Measurements from ENCODE around the gene IL2RG. TPM values are rescaled to one million over a fixed set of nuclear protein-coding genes. Genes with fewer than 3 reads are reported as not detected.

IL2RG gene
- polyA plus RNA-seq, 1 donor (not counting 4 experiments of a cell fraction or from before 2014, with no cell fraction given): 0.12 TPM

DNA sequence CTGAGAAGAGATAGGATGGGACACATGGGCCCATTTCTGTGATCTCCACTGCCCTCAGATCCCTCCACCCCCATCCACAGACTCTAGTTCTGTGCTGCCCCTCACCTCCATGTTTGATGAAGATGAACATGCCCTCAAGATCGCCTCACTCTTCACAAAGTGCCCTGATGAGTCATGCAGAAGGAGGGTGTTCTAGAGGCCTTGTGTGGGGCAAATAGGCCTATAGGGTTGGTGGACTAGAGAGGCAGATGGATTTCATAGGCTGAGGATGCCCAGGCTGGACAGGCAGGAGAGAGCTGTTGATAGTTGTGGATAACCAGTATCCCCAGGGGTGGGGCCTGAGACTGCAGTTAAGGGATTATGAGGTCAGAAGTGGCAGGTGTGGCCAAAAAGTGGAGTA is 5.0 kb downstream of the IL2RG start, which contains the start of gene CXorf65:
Gene CXorf65 (minus strand): TSS at position 314 of the 400 bp plus-strand sequence. CDS start 184 bp downstream, at position 130.
- dilution Hi-C loops (cut with MboI; ENCODE audit: extremely low pct_ligation_motif_present, low sequenced_read_pairs): no loop called here
- H3K9me1 ChIP-seq (ENCODE audit: control insufficient read depth, extremely low read depth, insufficient read depth, low read length): no peaks in the 10 kb centered on the region
- no peak for TF ChIP-seq EZH2 (IDR thresholded peaks at IDR 0.05; ENCODE audit: low read length)
- TF ChIP-seq, protein P1, sequence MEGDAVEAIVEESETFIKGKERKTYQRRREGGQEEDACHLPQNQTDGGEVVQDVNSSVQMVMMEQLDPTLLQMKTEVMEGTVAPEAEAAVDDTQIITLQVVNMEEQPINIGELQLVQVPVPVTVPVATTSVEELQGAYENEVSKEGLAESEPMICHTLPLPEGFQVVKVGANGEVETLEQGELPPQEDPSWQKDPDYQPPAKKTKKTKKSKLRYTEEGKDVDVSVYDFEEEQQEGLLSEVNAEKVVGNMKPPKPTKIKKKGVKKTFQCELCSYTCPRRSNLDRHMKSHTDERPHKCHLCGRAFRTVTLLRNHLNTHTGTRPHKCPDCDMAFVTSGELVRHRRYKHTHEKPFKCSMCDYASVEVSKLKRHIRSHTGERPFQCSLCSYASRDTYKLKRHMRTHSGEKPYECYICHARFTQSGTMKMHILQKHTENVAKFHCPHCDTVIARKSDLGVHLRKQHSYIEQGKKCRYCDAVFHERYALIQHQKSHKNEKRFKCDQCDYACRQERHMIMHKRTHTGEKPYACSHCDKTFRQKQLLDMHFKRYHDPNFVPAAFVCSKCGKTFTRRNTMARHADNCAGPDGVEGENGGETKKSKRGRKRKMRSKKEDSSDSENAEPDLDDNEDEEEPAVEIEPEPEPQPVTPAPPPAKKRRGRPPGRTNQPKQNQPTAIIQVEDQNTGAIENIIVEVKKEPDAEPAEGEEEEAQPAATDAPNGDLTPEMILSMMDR (optimal IDR thresholded peaks at IDR 0.05 in 1 of 3, IDR thresholded peaks at IDR 0.05 in 1 of 3, conservative IDR thresholded peaks at IDR 0.05 in 1 of 3; ENCODE audit: extremely low read depth in 1 of 3, insufficient read depth in 2 of 3, low read length in 3 of 3): no peak
- H3K4me1 ChIP-seq (ENCODE audit: control insufficient read depth, extremely low read depth, insufficient read depth, low read length): no peaks in the 10 kb centered on the region
- H3K27me3 ChIP-seq (ENCODE audit: control insufficient read depth, extremely low read depth, insufficient read depth, low read length): no peaks in the 10 kb centered on the region
- H3K9ac ChIP-seq (ENCODE audit: control insufficient read depth, extremely low read depth, insufficient read depth, low read length): no peak within 1 kb of the TSS
- no peak for FAIRE-seq
- H3K79me2 ChIP-seq (ENCODE audit: control insufficient read depth, insufficient read depth, low read length): no peaks in the 10 kb centered on the region
- no peaks in the 10 kb centered on the region for H3K36me3 ChIP-seq (ENCODE audit: control insufficient read depth in 2 of 2, extremely low read depth in 1 of 2, insufficient read depth in 2 of 2, low read length in 2 of 2)
- H3K27ac ChIP-seq (ENCODE audit: control insufficient read depth, insufficient read depth, low read length): no peak within 1 kb of the TSS
- H3K4me2 ChIP-seq (ENCODE audit: control insufficient read depth, extremely low read depth, insufficient read depth, low read depth, low read length): no peak within 1 kb of the TSS
- H2AFZ ChIP-seq (ENCODE audit: control insufficient read depth, low read length): no peak within 1 kb of the TSS
- no peak for DNase-seq (ENCODE audit: low read depth, low spot score)
- no peak within 1 kb of the TSS for H3K4me3 ChIP-seq (ENCODE audit: control insufficient read depth in 2 of 3, extremely low read depth in 1 of 3, insufficient read depth in 2 of 3, low read depth in 1 of 3, low read length in 3 of 3)
- H4K20me1 ChIP-seq (ENCODE audit: control insufficient read depth, extremely low read depth, insufficient read depth, low read length): no peaks in the 10 kb centered on the region
- no peaks in the 10 kb centered on the region for H3K9me3 ChIP-seq (ENCODE audit: control insufficient read depth, low read depth, low read length)

DNA sequence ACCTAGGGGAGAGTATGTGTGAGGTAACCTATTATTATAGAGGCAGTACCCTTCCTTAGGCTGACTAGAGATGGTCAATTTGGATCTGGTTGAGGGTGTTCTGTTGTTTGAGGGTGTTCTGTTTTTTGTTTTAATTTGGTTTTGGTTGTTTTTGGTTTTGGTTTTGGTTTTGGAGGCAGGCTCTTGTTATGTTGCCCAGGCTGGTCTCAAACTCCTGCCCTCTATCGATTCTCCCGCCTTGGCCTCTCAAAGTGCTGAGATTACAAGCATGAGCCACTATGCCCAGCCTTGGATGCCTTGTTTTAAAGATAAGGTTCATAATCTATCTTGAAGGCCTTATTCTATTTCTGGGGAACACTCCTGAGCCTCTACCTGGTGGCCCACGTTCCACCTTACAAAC is 5.7 kb downstream of the IL2RG start:
- H3K9ac ChIP-seq (ENCODE audit: control insufficient read depth, extremely low read depth, insufficient read depth, low read length): no peak overlapping the region
- H3K9me3 ChIP-seq (ENCODE audit: control insufficient read depth, low read depth, low read length): no peaks in the 10 kb centered on the region
- TF ChIP-seq, protein P1 (optimal IDR thresholded peaks at IDR 0.05 in 1 of 3, IDR thresholded peaks at IDR 0.05 in 1 of 3, conservative IDR thresholded peaks at IDR 0.05 in 1 of 3; ENCODE audit: extremely low read depth in 1 of 3, insufficient read depth in 2 of 3, low read length in 3 of 3): no peak
- no peak for TF ChIP-seq EZH2 (IDR thresholded peaks at IDR 0.05; ENCODE audit: low read length)
- DNase-seq (ENCODE audit: low read depth, low spot score) (no peak), FAIRE-seq (no peak)
- H2AFZ ChIP-seq (ENCODE audit: control insufficient read depth, low read length): no peak overlapping the region
- H3K27me3 ChIP-seq (ENCODE audit: control insufficient read depth, extremely low read depth, insufficient read depth, low read length): no peaks in the 10 kb centered on the region
- dilution Hi-C loops (cut with MboI; ENCODE audit: extremely low pct_ligation_motif_present, low sequenced_read_pairs): no loop called here
- H3K4me3 ChIP-seq (ENCODE audit: control insufficient read depth in 2 of 3, extremely low read depth in 1 of 3, insufficient read depth in 2 of 3, low read depth in 1 of 3, low read length in 3 of 3): no peak overlapping the region
- H4K20me1 ChIP-seq (ENCODE audit: control insufficient read depth, extremely low read depth, insufficient read depth, low read length): no peaks in the 10 kb centered on the region
- H3K4me1 ChIP-seq (ENCODE audit: control insufficient read depth, extremely low read depth, insufficient read depth, low read length): no peaks in the 10 kb centered on the region
- H3K4me2 ChIP-seq (ENCODE audit: control insufficient read depth, extremely low read depth, insufficient read depth, low read depth, low read length): no peak overlapping the region
- H3K27ac ChIP-seq (ENCODE audit: control insufficient read depth, insufficient read depth, low read length): no peak overlapping the region
- no peaks in the 10 kb centered on the region for H3K9me1 ChIP-seq (ENCODE audit: control insufficient read depth, extremely low read depth, insufficient read depth, low read length)
- no peaks in the 10 kb centered on the region for H3K36me3 ChIP-seq (ENCODE audit: control insufficient read depth in 2 of 2, extremely low read depth in 1 of 2, insufficient read depth in 2 of 2, low read length in 2 of 2)
- H3K79me2 ChIP-seq (ENCODE audit: control insufficient read depth, insufficient read depth, low read length): no peaks in the 10 kb centered on the region

Measured in keratinocyte (primary cell).